HCT116 (cell line): ENCODE measurements around the gene DEXI. TPM values are rescaled to one million over a fixed set of nuclear protein-coding genes. Genes with fewer than 3 reads are reported as not detected.

Source experiments
- ATAC-seq: fragments of 200-7000 bp; cut with Tn5 transposase; 2 replicates; pipeline ENCODE4 v1.9.1; 2020; ENCODE audit warnings: mild to moderate bottlenecking, moderate library complexity
- BruUV-seq: library from RNA; stranded (reverse); fragments of 400-500 nt; replicated peaks from 2 replicates; lab custom pipeline; 2021; lab: Mats Ljungman, UMichigan
- CTCF ChIA-PET: fragments of 300-600 bp; sonication (Branson Sonifier 250); formaldehyde crosslinking; loops from one replicate; lab custom pipeline; 2021; ENCODE audit warnings: antibody characterized with exemption; lab: Charles Lee
- POLR2A ChIA-PET: fragments of 300-600, 350-600 bp; sonication (Branson Sonifier 250); formaldehyde crosslinking; loops from one replicate; lab custom pipeline; 2021; ENCODE audit warnings: antibody characterized with exemption; lab: Charles Lee
- RAD21 ChIA-PET, 2 experiments: fragments of 300-600 bp; sonication (Branson Sonifier 250); formaldehyde crosslinking; loops; one replicate each; lab custom pipeline; 2023; ENCODE audit warnings: low total read pairs in 2 of 2; ENCODE audit not compliant: uncharacterized antibody in 2 of 2, unreplicated experiment in 2 of 2, low non-redundant PET in 1 of 2; lab: Charles Lee
- DNase-seq: peaks from one replicate; pipeline ENCODE4 v3.0.0-alpha.2; 2010; ENCODE audit warnings: low read depth, low spot score
- H2AFZ ChIP-seq: fragments of 200-600 bp; shearing (Covaris generic), sonication (generic); 2 replicates; pipeline ENCODE4 v1.6.1; 2017; ENCODE audit warnings: low read depth, mixed run types, mixed read lengths, antibody characterized with exemption, low read length; ENCODE audit not compliant: poor library complexity, severe bottlenecking
- H3K27ac ChIP-seq: 2 replicates; pipeline ENCODE4 v1.5.1; 2012; ENCODE audit warnings: low read depth, low read length
- H3K27me3 ChIP-seq: fragments of 200-600 bp; sonication (generic); 2 replicates; pipeline ENCODE4 v1.6.1; 2016; ENCODE audit warnings: mixed run types, low read length, mixed read lengths; ENCODE audit not compliant: insufficient read depth
- H3K36me3 ChIP-seq, 2 experiments: fragments of 200-500 bp in 1 of 2; fragments of 200-600 bp in 1 of 2; sonication (Bioruptor generic) in 1 of 2; sonication (generic) in 1 of 2; 2 replicates each; pipeline versions ENCODE4 v1.5.1 to v1.6.1; 2014 to 2016; ENCODE audit warnings: low read length in 2 of 2, inconsistent platforms in 1 of 2, mixed read lengths in 1 of 2, mixed run types in 1 of 2; ENCODE audit not compliant: insufficient read depth in 2 of 2, control insufficient read depth in 1 of 2
- H3K4me1 ChIP-seq, 2 experiments: fragments of 200-600 bp in 1 of 2; sonication (generic) in 1 of 2; 2 replicates each; pipeline versions ENCODE4 v1.5.1 to v1.6.1; 2012 to 2017; ENCODE audit warnings: low read length in 2 of 2, inconsistent platforms in 1 of 2, mild to moderate bottlenecking in 1 of 2, mixed read lengths in 1 of 2, mixed run types in 1 of 2, moderate library complexity in 1 of 2; ENCODE audit not compliant: insufficient read depth in 2 of 2, control insufficient read depth in 1 of 2
- H3K4me2 ChIP-seq: fragments of 200-600 bp; sonication (generic); 2 replicates; pipeline ENCODE4 v1.6.1; 2017; ENCODE audit warnings: mixed run types, low read length, mixed read lengths
- H3K4me3 ChIP-seq, 2 experiments: fragments of 200-600 bp in 1 of 2; sonication (generic) in 1 of 2; replicated peaks in 1 of 2; 2 replicates each; pipeline ENCODE4 v1.5.1; 2011 to 2016; ENCODE audit warnings: low read length in 2 of 2, control low read depth in 1 of 2, low read depth in 1 of 2, mild to moderate bottlenecking in 1 of 2, mixed read lengths in 1 of 2, mixed run types in 1 of 2
- H3K79me2 ChIP-seq: fragments of 200-600 bp; sonication (generic); 2 replicates; pipeline ENCODE4 v1.6.1; 2017; ENCODE audit warnings: mild to moderate bottlenecking, mixed run types, low read length, moderate library complexity, mixed read lengths; ENCODE audit not compliant: insufficient read depth
- H3K9ac ChIP-seq: fragments of 200-600 bp; sonication (generic); 2 replicates; pipeline ENCODE4 v1.6.1; 2016; ENCODE audit warnings: low read length, mixed read lengths
- H3K9me2 ChIP-seq: fragments of 200-600 bp; sonication (generic), shearing (Covaris generic); 2 replicates; pipeline ENCODE4 v1.6.1; 2017; ENCODE audit warnings: mixed run types, mild to moderate bottlenecking, moderate library complexity; ENCODE audit not compliant: insufficient read depth
- H3K9me3 ChIP-seq, 2 experiments: fragments of 200-500 bp in 1 of 2; fragments of 200-600 bp in 1 of 2; sonication (Bioruptor generic) in 1 of 2; sonication (generic) in 1 of 2; 2 replicates each; pipeline ENCODE4 v1.6.1; 2014 to 2017; ENCODE audit warnings: low read length in 2 of 2, mixed read lengths in 2 of 2, inconsistent platforms in 1 of 2, low read depth in 1 of 2, mild to moderate bottlenecking in 1 of 2, mixed run types in 1 of 2, moderate library complexity in 1 of 2; ENCODE audit not compliant: control insufficient read depth in 1 of 2, insufficient read depth in 1 of 2
- H4K20me1 ChIP-seq: fragments of 200-600 bp; sonication (generic), shearing (Covaris generic); 2 replicates; pipeline ENCODE4 v1.6.1; 2017; ENCODE audit warnings: mixed run types, mild to moderate bottlenecking, moderate library complexity; ENCODE audit not compliant: insufficient read depth
- CBX3 ChIP-seq: IDR thresholded peaks from 2 replicates; pipeline ENCODE4 v1.6.1; 2012; ENCODE audit warnings: low read depth
- EGR1 ChIP-seq: IDR thresholded peaks from 2 replicates; pipeline ENCODE4 v1.6.1; 2012; ENCODE audit warnings: low read depth
- FOSL1 ChIP-seq: IDR thresholded peaks from 2 replicates; pipeline ENCODE4 v1.6.1; 2012; ENCODE audit warnings: low read depth
- JUND ChIP-seq: IDR thresholded peaks from 2 replicates; pipeline ENCODE4 v1.6.1; 2012
- YY1 ChIP-seq: IDR thresholded peaks from 2 replicates; pipeline ENCODE4 v1.6.1; 2011; ENCODE audit warnings: low read length, low read depth, moderate library complexity, mild to moderate bottlenecking; ENCODE audit not compliant: insufficient replicate concordance; ENCODE audit errors: extremely low read depth
- intact Hi-C: fragments of 100-400 bp; cut with micrococcal nuclease; formaldehyde crosslinking; loops from 2 replicates; pipeline ENCODE4 v1.10.0; 2022
- total RNA-seq: library from RNA; stranded (reverse); gene quantifications from one replicate; pipeline ENCODE4 v1.2.1, GENCODE V29; 2021; ENCODE audit not compliant: unreplicated experiment
- TF ChIP-seq, protein P1 (sequence below), 3 experiments: fragments of 200-600 bp in 1 of 3; sonication (generic) in 1 of 3; IDR thresholded peaks in 2 of 3; conservative IDR thresholded peaks in 1 of 3; 2 replicates each; pipeline ENCODE4 v1.5.1; 2012 to 2017; ENCODE audit warnings: low read depth in 2 of 3, low read length in 2 of 3, antibody characterized with exemption in 1 of 3, borderline replicate concordance in 1 of 3, control low read depth in 1 of 3, mild to moderate bottlenecking in 1 of 3, mixed read lengths in 1 of 3, mixed run types in 1 of 3, moderate library complexity in 1 of 3; ENCODE audit not compliant: insufficient read depth in 1 of 3

Gene DEXI
- total RNA-seq, 1 experiment from 2014 or later = 37.8 TPM

DNA sequence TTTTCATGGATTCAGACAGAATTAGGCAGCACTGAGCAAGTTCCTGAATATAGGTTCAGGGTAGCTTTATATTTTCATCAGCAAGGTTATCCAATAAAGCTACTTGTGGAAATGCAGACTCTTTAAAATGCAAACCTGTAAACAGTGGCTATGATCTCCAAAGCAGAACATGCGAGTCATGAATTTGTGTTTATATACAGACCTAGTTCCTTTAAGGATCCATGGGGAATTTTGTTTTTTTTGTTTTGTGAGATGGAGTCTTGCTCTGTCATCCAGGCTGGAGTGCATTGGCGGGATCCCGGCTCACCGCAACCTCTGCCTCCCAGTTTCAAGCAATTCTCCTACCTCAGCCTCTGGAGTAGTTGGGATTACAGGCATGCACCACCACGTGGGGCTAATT is 16.9 kb upstream of the DEXI start (continued):
- TF ChIP-seq, protein P1, sequence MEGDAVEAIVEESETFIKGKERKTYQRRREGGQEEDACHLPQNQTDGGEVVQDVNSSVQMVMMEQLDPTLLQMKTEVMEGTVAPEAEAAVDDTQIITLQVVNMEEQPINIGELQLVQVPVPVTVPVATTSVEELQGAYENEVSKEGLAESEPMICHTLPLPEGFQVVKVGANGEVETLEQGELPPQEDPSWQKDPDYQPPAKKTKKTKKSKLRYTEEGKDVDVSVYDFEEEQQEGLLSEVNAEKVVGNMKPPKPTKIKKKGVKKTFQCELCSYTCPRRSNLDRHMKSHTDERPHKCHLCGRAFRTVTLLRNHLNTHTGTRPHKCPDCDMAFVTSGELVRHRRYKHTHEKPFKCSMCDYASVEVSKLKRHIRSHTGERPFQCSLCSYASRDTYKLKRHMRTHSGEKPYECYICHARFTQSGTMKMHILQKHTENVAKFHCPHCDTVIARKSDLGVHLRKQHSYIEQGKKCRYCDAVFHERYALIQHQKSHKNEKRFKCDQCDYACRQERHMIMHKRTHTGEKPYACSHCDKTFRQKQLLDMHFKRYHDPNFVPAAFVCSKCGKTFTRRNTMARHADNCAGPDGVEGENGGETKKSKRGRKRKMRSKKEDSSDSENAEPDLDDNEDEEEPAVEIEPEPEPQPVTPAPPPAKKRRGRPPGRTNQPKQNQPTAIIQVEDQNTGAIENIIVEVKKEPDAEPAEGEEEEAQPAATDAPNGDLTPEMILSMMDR (IDR thresholded peaks at IDR 0.05 in 2 of 3, conservative IDR thresholded peaks at IDR 0.05 in 1 of 3; ENCODE audit: borderline replicate concordance in 1 of 3, insufficient read depth in 1 of 3, low read depth in 2 of 3, low read length in 2 of 3) = no peak
- no peak for TF ChIP-seq EGR1

DNA sequence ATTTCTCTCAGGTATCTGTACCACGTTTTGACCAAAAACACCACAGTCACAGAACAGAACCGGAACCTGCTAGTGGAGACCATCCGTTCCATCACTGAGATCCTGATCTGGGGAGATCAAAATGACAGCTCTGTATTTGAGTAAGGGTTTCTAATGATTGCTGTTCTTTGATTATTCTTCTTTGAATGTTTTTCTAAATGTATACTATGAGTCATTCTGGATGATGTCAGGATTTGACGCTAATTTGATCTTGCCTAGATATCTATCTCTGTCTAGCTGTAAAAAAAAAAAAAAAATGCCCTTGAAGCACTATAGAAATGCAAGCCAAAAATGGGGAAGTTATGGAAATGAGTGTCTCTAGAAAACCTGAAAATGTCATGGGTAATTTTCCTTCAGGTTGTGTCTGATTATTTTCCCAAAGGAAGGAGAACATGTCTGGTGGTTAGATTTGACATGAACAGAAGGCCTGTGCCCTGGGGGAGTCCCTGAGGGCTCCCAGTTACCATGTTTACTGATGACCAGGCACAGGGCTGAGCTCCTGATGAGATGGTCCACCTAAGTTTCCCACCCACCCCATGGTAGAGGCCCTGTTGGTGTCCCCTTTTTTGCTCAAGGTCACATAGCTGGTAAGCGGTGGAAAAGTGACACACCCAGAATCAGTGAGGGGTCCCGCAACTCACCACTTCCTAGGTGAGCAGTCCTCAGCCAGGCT is 15.7 kb upstream of the DEXI start:
- CTCF ChIA-PET = interaction anchor here (2.1 to 2.3 kb wide), 2 partner anchors 9 to 13 kb away, joined by 9 to 10 read pairs; no protein-coding TSS in a partner anchor
- Histone ChIP-seq H3K27ac (no peak overlapping the region), H3K36me3 (no peaks in the 10 kb centered on the region; a peak in 1 of 4 replicates), H3K9ac (no peak overlapping the region), H4K20me1 (no peaks in the 10 kb centered on the region), H3K4me1 (peaks cover 8 to 14% of the 10 kb centered on the region in 2 experiments; a peak in 3 of 4 replicates), H3K4me3 (no peak overlapping the region), H3K27me3 (no peaks in the 10 kb centered on the region), H3K9me3 (no peaks in the 10 kb centered on the region), H3K9me2 (no peaks in the 10 kb centered on the region), H3K79me2 (peaks cover 20% of the 10 kb centered on the region; the same call in 1 of the 2 replicates), H3K4me2 (peak overlapping the region; percentile 15; the same call in 1 of the 2 replicates), H2AFZ (no peak overlapping the region)
- intact Hi-C loops = no loop called here
- BruUV-seq = no TSS peak
- TF ChIP-seq FOSL1 (no peak), JUND (no peak), YY1 (no peak), CBX3 (no peak)
- POLR2A ChIA-PET = no interaction called here
- DNase-seq = no peak
- RAD21 ChIA-PET = no interaction called here
- no peak for ATAC-seq
